Testis (tissue), 3 donors: ENCODE data around the gene HECW1. TPM values are rescaled to one million over a fixed set of nuclear protein-coding genes. Genes with fewer than 3 reads are reported as not detected.

Experiments used
- DNase-seq: peaks from one replicate; pipeline ENCODE4 v3.0.0-alpha.2; 2019
- H3K27ac ChIP-seq, 2 donors: fragments of 200-600 bp; sonication (generic); one replicate each; pipeline ENCODE4 v1.5.1; 2019
- H3K27me3 ChIP-seq: fragments of 200-600 bp; sonication (generic); one replicate; pipeline ENCODE4 v1.5.1; 2019
- H3K36me3 ChIP-seq: fragments of 200-600 bp; sonication (generic); one replicate; pipeline ENCODE4 v1.5.1; 2017; ENCODE audit warnings: low read depth; ENCODE audit errors: missing control alignments
- H3K4me1 ChIP-seq: fragments of 200-600 bp; sonication (generic); one replicate; pipeline ENCODE4 v1.5.1; 2019
- H3K4me3 ChIP-seq, 2 donors: fragments of 200-600 bp; sonication (generic); one replicate each; pipeline ENCODE4 v1.5.1; 2017 to 2019
- H3K9me3 ChIP-seq: fragments of 200-600 bp; sonication (generic); one replicate; pipeline ENCODE4 v1.5.1; 2017
- CTCF ChIP-seq, 3 experiments: fragments of 450-650 bp in 2 of 3; fragments of 200-600 bp in 1 of 3; sonication (generic) in 1 of 3; IDR thresholded peaks; one replicate each; pipeline ENCODE4 v1.5.1; 2016 to 2019; ENCODE audit warnings: antibody characterized with exemption in 3 of 3, mild to moderate bottlenecking in 2 of 3, moderate library complexity in 1 of 3
- POLR2A ChIP-seq: fragments of 450-650 bp; IDR thresholded peaks from one replicate; pipeline ENCODE4 v1.6.1; 2017; ENCODE audit warnings: antibody characterized with exemption, mild to moderate bottlenecking, moderate library complexity
- whole genome bisulfite sequencing, 2 donors: methylation state at CpG; one replicate each; pipeline ENCODE4 v1.1.5; 2018; 5-methylcytosine and 5-hydroxymethylcytosine counted together
- intact Hi-C: fragments of 100-400 bp; cut with DNase I; formaldehyde crosslinking; loops from one replicate; pipeline ENCODE4 v1.15.1; 2023; ENCODE audit warnings: low total_unique reads
- polyA plus RNA-seq: library from polyadenylated mRNA; stranded (reverse); fragments of 350-450 nt; fragmentation: Illumina TruSeq; extraction: RNeasy Lipid Tissue Mini Kit (QIAGEN cat#74804); gene quantifications from one replicate; pipeline ENCODE4 v1.2.3, GENCODE V29; 2014; ENCODE audit warnings: low read depth, low replicate concordance; ENCODE audit not compliant: insufficient read depth
- total RNA-seq, 2 donors: library from RNA; depleted of rRNA; stranded (reverse); fragments of >200 nt; gene quantifications; one replicate each; pipeline ENCODE4 v1.2.3, GENCODE V29; 2016

The HECW1 gene
- total and polyA plus RNA-seq, 3 donors from 2014 or later, result 3.2 to 14.5 (median 5.0) TPM

- no peaks in the 10 kb centered on the region for H3K36me3 ChIP-seq
- H3K4me1 ChIP-seq, result no peaks in the 10 kb centered on the region
- no peaks in the 10 kb centered on the region for H3K27me3 ChIP-seq
- no peaks in the 10 kb centered on the region for H3K9me3 ChIP-seq
- intact Hi-C loops, result no loop called here
- WGBS, 2 donors, result 79 to 89% methylated on average over 3 of the region's 3 CpGs
- H3K4me3 ChIP-seq, result no peak overlapping the region
- no peak for TF ChIP-seq CTCF (IDR thresholded peaks at IDR 0.05)
- TF ChIP-seq POLR2A, result no peak
- DNase-seq, result no peak
- no peak overlapping the region for H3K27ac ChIP-seq
Measured at GRCh38 chr7:43562383-43562782, 449.9 kb downstream of the HECW1 start.

GRCh38 chr7:43565786-43566185 is 453.3 kb downstream of the HECW1 start:
- 59 to 76% methylated on average over 6 of the region's 6 CpGs for WGBS, 2 donors
- no peaks in the 10 kb centered on the region for H3K27me3 ChIP-seq
- intact Hi-C loops, result no loop called here
- TF ChIP-seq CTCF (IDR thresholded peaks at IDR 0.05) (no peak), POLR2A (no peak)
- no peak overlapping the region for H3K27ac ChIP-seq
- H3K9me3 ChIP-seq, result no peaks in the 10 kb centered on the region
- no peaks in the 10 kb centered on the region for H3K4me1 ChIP-seq
- H3K4me3 ChIP-seq, result no peak overlapping the region
- no peaks in the 10 kb centered on the region for H3K36me3 ChIP-seq
- no peak for DNase-seq

GRCh38 chr7:43568529-43568928 is 456.1 kb downstream of the HECW1 start:
- Histone ChIP-seq H3K36me3 (no peaks in the 10 kb centered on the region), H3K27me3 (no peaks in the 10 kb centered on the region), H3K27ac (no peak overlapping the region), H3K4me1 (no peaks in the 10 kb centered on the region), H3K4me3 (no peak overlapping the region), H3K9me3 (no peaks in the 10 kb centered on the region)
- intact Hi-C loops, result no loop called here
- DNase-seq, result no peak
- 77 to 91% methylated on average over 6 of the region's 6 CpGs for WGBS, 2 donors
- TF ChIP-seq CTCF (IDR thresholded peaks at IDR 0.05) (no peak), POLR2A (no peak)

- intact Hi-C loops, result no loop called here
- Histone ChIP-seq H3K4me3 (no peak overlapping the region), H3K36me3 (no peaks in the 10 kb centered on the region), H3K9me3 (no peaks in the 10 kb centered on the region), H3K27ac (no peak overlapping the region), H3K27me3 (no peaks in the 10 kb centered on the region), H3K4me1 (no peaks in the 10 kb centered on the region)
- 82% methylated on average over 4 of the region's 4 CpGs for WGBS, 2 donors
- no peak for DNase-seq
- no peak for TF ChIP-seq CTCF (IDR thresholded peaks at IDR 0.05)
- TF ChIP-seq POLR2A, result no peak
Measured at GRCh38 chr7:43569424-43569823, 457.0 kb downstream of the HECW1 start.

- Histone ChIP-seq H3K4me3 (no peak overlapping the region), H3K27ac (no peak overlapping the region), H3K27me3 (no peaks in the 10 kb centered on the region), H3K9me3 (no peaks in the 10 kb centered on the region), H3K4me1 (no peaks in the 10 kb centered on the region), H3K36me3 (no peaks in the 10 kb centered on the region)
- intact Hi-C loops, result no loop called here
- WGBS, 2 donors, result 92 to 94% methylated on average over 4 of the region's 4 CpGs
- no peak for DNase-seq
- TF ChIP-seq CTCF (IDR thresholded peaks at IDR 0.05) (no peak), POLR2A (no peak)
Measured at GRCh38 chr7:43570688-43571365, 458.4 kb downstream of the HECW1 start.
